Activated CD4-positive, alpha-beta T cell treated with anti-CD3 and anti-CD28 coated beads for 4 hours (primary cell): Measurements from ENCODE around the gene GCNT1.
"Not testable (repeated sequence)": the region's sequence is repeated elsewhere in the genome, so short reads cannot be mapped to it uniquely, and the experiment has no call there.

ENCODE experiments used
- DNase-seq, 2 donors: peaks; one replicate each; pipeline ENCODE4 v3.0.0-alpha.2; 2020

GCNT1 gene

DNA sequence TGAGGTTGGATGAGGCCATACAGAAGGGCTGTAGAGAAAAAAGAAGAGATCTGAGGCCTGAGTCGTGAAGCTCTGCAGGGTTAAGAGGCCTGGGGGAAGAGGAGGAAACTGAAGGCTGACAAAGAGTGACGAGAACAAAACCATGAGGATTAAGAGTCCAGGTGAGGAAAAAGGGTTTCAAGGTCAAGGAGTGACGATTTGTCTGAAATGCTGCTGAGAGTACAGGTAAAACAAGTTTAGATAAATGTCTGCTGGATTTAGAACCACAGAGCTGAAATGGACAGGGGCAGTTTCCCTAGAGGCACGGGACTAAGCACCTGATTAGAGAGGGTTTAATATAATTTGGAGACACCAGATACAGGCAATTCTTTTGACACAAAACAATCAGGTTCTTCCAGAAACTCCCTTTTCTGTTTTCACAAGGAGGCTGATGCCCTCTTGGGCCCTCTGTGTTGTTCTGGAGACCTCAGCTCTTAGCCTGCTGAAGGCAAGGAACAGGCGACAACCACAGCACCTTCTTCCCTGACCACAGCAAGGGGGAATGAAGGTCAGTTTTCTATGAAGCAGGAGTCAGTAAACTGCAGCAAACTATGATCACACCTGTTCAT, 14.6 kb upstream of the GCNT1 start:
- DNase-seq: no peak

DNA sequence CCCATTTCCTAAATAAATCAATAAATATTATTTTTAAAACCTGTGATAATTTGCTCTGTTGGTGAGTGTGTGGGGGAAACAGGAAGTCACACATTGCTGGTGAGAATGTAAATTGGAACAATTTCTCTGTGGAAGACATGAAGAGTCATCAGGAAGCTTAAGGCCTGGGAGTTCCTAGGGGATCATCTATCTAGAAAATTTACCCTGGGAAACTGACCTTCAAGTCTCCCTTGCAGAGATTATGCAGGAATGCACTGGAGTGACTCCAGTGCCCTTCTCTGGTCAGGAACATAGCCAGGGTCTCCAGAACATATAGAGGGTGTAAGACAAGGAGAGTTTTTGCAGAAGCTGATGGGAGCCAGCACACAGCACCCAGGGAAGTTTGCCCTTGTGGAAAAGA, 13.0 kb upstream of the GCNT1 start:
- no peak for DNase-seq

DNA sequence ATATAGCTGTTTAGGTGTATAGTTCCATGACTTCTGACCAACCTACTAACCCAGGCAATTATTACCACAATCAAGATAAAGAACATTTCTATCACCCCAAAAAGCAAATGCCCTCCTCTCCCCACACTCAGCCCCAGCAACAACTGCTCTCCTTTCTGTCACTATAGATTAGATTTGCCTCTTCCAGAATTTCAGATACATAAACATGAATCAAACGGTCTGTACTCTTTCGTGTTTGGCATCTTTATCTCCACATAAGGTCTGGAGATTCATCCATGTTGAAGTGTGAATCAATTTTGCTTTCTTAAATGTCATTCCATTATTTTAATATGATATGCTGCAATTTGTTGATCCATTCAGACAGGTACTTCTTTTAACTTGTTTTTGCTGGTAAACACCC, 10.5 kb upstream of the GCNT1 start:
- DNase-seq: no peak

DNA sequence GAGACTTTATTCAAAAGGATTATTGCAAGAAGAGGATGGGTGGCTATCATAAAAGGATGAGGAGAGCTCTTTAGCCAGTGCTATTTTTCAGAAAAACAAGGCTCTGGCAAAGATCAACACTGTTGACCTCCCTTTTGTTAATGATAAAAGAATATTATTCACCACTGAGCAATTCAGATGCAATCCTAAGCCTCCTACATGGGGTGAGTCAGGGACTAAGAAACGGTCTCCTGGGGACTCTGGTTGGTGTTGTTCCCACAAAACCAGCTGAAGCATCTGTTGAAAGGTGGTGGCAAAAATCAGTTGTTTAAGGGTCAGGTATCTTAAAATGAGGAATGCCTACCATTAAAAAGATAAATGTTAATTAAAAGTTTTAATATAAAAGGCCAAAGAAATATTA, 7.7 kb upstream of the GCNT1 start:
- no peak for DNase-seq

DNA sequence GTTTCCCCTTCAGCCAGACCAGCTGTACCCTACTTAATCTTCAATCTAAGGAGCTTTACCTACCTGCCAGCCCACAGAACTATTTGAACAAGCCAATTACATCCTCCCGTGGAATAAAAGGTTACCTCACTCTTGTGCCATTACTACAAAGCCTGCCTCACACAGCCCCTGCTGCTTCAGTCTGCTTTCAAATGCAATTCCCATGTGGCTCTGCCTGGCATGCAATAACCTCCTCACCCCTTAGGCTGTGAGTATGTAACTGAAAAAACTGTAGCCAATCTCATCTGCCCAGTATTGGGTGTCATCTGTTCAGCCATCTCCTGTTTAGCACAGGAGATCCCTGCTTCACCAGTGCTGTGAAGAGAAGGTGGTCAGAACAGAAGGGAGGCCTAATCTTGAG, 6.1 kb upstream of the GCNT1 start:
- no peak for DNase-seq

DNA sequence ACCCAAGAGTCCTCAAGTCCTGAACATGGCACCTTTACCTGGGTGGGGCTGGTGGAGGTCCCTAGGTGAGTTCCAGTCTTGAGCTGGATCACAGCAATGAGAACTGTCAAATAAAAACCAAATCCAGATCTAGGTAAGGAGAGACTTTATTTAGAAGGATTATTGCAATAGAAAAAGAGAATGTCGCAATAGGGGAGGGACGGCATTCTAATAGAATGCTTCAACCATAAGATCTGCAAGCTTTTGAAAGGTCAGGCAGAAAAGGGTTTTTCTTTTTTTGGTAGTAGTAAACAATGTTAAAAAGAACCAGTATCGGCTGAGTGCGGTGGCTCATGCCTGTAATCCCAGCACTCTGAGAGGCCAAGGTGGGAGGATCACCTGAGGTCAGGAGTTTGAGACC, 5.2 kb upstream of the GCNT1 start:
- no peak for DNase-seq

DNA sequence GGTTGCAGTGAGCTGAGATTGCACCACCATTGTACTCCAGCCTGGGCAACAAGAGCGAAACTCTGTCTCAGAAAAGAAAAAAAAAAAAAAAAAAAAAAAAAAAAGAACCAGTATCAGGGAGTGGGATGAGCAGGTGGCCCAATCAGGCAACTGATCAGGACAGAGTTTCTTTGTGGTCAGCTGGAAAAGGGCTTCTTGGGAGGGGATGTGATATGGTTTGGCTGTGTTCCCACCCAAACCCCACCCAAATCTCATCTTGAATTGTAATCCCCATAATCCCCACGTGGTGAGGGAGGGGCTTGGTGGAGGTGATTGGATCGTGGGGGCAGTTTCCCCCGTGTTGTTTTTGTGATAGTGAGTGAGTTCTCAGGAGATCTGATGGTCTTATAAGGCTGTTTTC, 4.7 kb upstream of the GCNT1 start:
- DNase-seq: no peak

DNA sequence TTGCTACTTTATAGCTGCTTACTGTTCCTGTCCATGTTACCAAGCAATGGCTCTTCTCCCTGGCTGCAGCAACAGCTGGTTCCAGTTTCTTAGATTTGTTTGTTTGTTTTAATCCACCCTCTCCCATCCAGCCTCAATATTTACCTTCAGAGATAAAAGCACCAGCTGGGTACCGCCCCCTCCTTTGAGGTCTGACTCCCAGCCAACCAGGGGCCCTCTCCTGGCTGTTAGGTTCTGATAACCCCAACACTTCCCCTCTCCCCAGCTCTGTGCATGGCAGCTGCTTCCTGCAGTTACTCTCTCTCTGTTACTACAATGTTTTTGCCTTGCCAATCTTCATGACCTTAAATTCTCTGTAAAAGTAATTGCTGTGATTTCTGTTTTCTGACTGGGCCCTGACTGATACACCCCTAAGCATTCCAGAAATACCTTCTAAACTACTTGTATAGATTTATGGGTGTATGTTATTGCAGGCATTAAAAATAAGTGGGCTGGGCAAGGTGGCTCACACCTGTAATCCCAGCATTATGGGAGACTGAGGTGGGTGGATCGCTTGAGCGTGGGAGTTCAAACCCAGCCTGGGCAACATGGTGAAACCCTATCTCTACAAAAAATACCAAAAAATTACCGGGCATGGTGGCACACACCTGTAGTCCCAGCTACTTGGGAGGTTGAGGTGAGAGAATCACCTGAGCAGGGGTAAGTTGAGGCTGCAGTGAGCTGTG, 2.6 kb upstream of the GCNT1 start:
- DNase-seq: peak; percentile 16 to 18

DNA sequence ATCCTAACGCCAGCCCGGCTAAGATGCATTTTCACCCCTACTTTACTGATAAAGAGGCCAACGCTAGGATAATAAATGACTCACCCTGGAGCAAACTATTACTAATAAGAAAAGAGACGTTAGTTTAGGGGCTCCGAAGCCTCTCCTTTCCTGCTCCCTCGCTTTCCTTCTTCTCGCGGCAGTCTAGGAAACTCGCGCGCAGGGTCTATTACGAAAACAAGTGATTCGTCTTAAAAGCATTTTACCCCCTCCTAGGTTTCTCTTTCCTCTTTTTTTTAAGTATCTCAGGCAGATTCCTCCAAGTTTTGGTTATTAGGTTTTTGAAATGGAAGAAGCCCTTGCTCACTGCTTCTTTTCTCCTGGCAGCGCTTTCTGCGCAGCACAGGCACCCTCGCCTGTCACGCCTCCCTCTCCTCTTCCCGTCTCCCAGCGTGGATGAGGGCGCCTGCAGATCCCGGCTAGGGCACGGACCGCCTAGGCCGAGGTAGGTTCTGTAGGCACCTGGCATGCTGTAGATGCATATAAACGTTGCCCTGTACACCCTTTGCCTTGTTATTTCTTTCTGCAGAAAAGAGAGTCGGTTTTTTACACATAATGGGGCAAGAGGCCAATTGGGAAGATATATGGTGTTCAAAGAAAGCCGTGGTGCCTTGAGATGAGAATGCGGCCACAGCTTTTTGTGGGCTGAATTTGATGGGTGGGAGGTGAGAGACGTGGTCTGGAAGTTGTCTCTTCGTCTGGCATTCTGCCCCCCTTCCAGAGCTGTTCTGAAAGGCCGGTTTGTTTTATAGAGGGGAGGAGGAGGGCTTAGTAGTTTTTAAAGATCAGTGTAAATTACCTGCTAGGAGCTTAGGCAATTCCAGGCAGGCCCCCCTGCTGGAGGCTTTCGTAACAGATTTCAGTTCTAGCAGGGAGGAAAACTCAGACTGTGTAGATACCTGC, 983 bp downstream of the GCNT1 start:
- DNase-seq: no peak

DNA sequence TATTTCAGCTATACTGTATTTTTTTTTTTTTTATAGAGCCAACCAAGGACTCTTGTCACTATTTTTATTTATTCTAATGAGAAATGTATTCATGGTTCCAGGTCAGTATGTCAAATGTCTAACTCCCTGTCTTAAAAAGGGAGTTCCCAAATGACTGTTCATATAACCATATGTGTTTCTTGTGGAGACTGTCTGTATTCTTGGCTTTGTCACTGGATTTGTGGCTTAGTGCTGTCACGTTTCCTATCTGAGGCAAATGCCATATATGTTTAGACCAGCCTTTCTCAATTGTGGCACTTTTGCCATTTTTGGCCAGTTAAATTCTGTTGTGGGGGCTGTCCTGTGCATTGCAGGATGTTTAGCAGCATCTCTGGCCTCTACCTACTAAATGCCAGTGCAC, 3.1 kb downstream of the GCNT1 start:
- DNase-seq: no peak

DNA sequence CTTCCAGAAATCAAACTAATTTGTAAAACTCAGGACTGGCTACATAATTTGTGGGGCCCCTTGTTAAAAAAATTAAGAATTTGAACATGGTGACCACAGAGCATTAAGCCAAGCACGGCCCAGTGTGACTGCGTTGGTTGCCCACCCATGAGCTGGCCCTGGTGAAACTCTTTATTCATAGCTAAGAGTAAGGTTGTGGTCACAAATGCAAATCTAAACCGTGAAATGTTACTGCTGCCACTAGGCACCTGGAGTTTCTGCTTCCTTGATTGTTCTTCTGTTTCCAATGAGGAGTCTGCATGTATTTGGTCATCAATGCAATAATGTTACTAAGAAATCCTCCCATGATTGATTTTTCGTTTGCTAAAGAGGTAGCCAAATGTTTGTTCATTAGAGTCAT, 4.2 kb downstream of the GCNT1 start:
- no peak for DNase-seq

DNA sequence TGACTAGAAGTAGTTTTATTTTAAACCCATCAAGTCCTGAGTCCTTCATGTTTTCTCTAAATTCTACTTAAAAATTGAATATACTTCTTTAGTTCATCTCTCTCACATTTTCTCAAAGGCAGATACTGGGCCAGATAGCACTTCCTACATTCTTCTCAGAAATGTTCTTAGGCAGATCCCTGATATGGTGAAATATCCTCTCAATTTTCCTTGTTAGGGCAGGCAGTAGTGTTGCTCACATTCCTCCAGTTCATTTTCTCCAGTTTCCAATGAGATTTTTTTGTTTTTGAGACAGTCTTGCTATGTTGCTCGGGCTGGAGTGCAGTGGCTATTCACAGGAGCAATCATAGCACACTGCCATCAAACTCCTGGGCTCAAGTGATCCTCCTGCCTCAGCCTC, 5.7 kb downstream of the GCNT1 start:
- no peak for DNase-seq

DNA sequence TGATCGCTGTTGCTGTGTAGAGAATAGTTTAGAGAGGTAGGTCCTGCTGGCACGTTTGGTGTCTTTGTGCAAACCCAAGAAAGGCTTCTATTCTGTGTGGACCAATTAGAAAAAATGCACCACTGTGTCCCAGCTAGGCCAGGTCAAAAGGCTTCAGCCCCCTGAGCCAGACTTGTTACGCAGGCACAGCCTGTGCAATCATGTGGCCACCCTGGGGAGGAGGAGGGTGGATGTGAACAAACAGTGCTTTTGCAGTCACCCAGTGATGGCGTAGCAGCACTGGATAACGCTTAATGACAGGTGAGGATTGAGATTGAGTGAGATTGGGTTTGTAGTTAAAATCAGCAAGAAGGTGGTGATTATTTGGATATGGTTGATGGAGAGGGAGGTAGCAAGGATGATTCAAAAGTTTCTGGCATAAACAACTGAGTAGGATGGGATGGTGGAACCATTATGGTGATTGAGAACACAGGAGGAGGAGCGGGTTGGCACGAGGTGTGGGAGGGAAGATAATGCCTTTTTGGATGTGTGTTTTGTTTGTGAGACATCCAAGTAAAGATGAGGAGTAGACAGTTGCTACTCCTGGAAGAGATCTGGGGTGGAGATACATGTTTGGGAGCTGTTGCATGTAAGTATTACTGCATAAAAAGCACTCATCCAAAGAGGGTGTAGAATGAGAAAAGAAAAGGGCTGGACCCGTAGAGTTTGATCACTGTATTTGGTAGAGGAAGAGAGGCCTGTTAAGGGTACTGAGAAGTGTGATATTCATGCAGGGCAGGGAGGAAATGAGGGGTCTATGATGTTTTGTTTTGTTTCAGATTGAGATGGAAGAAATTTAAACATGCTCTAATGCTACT, 6.7 kb downstream of the GCNT1 start:
- no peak for DNase-seq

DNA sequence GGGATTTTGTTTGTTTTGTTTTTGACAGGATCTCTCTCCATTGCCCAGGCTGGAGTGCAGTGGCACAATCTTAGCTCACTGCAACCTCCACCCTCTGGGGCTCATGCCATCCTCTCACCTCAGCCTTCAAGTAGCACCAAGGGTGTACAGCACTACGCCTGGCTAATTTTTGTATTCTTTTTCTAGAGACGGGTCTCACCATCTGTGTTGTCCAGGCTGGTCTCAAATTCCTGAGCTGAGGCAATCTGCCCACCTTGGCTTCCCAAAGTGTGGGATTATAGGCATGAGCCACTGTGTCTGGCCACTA, 7.3 kb downstream of the GCNT1 start:
- DNase-seq: no peak

DNA sequence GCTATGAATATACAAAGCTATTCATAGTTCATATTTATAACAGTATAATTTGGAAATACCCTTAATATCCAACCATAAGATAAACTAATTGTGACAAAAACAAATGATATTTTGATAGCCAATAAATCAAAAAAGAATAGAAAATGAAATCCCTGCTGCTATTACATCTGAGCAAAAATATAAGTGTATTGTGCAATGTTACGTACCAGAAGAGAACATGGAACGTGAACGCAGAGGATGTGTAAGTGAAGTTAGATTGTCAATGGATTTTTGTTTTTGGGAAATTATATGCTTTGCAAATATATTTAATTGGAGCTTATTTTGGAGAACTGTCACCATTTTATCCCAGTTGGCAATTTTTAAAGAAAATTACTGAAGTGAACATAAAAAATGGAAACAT, 15.4 kb downstream of the GCNT1 start:
- DNase-seq: no peak

DNA sequence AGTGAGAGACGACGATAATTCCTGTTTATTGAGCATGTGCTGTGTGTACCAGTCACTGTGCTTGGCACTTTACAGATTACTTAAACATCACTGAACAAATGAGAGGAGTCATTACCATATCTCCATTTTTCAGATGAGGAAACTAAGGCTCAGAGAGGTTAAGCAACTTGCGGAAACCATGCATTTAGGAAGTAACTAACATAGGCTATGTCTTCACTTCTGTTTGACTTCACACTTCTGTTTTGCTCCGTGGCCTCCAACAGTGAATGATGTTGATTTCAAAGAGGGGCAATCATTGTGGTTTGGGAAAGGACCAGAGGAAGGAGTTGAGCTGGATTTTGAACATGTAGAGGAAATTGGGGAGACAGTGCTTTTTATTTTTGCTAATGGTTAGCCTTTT, 16.7 kb downstream of the GCNT1 start:
- no peak for DNase-seq

DNA sequence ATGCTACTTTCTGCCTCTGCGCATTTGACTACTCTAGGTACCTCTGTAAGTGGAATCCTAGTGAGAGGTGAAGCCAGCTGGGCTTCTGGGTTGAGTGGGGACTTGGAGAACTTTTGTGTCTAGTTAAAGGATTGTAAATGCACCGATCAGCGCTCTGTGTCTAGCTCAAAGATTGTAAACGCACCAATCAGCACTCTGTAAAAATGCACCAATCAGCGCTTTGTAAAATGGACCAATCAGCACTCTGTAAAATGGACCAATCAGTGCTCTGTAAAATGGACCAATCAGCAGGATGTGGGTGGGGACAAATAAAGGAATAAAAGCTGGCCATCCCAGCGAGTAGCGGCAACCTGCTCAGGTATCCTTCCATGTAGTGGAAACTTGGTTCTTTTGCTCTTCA, 18.8 kb downstream of the GCNT1 start:
- DNase-seq: not testable (repeated sequence)

DNA sequence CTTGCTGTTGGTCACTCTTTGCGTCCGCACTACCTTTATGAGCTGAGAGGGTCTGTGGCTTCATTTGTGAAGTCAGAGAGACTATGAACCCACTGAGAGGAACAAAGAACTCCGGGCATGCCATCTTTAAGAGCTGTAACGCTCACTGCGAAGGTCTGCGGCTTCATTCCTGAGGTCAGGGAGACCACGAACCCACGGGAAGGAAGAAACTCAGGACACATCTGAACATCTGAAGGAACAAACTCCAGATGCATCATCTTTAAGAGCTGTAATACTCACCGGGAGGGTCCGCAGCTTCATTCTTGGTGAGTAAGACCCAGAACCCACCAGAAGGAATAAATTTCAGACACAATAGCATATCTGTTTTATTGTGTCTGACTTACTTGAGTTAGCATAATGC, 19.2 kb downstream of the GCNT1 start:
- no peak for DNase-seq

DNA sequence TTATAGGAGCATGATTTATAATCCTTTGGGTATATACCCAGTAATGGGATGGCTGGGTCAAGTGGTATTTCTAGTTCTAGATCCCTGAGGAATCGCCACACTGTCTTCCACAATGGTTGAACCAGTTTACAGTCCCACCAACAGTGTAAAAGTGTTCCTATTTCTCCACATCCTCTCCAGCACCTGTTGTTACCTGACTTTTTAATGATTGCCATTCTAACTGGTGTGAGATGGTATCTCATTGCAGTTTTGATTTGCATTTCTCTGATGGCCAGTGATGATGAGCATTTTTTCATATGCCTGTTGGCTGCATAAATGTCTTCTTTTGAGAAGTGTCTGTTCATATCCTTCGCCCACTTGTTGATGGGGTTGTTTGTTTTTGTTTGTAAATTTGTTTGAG, 20.4 kb downstream of the GCNT1 start:
- not testable (repeated sequence) for DNase-seq

DNA sequence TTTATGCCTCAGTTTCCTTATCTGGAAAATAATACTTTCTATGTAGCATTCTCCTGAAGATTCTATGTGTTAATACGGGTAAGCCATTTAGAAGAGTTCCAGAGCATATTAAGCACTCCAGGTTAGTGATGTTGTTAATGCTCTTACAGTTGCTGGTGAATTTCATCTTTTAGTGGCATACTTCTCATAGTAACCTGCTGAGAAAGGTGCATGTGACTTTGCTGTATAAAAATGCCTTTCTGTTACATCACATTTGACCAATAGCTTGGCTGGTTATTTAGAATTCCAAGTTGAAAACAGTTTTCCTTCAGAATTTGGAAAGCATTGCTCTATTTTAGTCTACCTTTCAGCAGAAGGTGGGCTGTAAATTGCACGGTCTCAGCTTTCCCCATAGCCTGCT, 27.2 kb downstream of the GCNT1 start:
- DNase-seq: no peak

DNA sequence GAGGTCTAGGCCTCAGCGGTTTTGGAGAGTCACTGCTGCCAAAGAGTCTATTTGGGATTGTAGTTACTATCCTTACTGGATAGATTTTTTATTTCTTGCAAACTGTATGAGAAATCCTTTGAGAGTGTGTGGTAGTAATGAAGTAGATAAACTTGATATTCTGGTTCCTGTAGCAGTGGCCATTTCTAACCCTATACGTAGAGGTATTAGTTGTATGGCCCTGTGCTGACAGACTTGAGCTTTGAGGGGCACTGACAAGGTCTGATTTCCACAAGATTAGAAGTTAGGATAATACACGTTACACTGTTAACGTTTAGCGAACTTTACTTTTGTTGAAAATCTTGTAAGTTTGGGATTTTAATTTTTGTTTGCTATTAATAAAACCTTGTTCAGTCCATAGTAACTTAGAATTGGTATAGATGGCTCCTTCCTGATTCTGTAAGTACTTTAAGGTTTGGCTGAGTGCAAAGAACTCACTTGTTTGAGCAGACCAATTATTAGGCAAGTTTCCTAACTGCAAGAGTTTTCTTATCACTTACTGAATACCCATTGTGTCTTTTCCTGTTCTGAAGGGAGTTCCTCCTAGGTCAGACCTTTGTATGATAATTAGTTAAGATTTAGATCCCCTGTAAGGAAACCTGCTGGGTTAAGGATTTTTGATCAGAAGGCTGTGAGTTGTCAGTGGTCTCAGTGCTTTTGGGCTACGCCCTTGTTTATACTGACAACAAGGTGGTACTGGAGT, 31.4 kb downstream of the GCNT1 start:
- no peak for DNase-seq

DNA sequence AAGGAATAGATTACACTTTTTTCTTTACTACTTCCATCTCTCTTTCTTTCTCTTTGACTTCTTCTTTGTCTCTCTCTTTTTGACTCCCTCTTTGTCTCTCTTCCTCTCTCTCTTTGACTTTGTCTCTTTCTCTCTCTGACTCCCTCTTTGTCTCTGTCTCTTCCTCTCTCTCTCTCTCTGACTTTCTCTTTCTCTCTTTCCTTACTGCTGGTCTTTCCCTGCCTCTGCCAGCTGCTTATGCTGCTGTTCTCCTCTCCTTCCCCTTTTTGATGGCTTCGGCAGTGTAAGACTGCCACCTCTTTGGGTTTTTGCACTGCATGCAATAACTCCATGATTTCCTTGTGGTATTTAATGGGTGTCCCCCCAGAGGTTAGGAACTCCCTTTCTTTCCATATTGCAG, 32.1 kb downstream of the GCNT1 start:
- not testable (repeated sequence) for DNase-seq
